GM21825 (cell line): ENCODE data around the gene NLRP10.

ENCODE experiments used
- ATAC-seq: cut with Tn5 transposase; IDR thresholded peaks from one replicate; pipeline ENCODE4 v1.9.1; 2021; ENCODE audit warnings: mild to moderate bottlenecking, moderate library complexity; ENCODE audit not compliant: unreplicated experiment

NLRP10 gene

GRCh38 chr11:7974668-7975067, 9.4 kb upstream of the NLRP10 start:
- ATAC-seq = no peak

GRCh38 chr11:7973011-7973410, 7.8 kb upstream of the NLRP10 start:
- ATAC-seq = no peak

- no peak for ATAC-seq
Observed at GRCh38 chr11:7971846-7972245, 6.6 kb upstream of the NLRP10 start.

- ATAC-seq = no peak
Observed at GRCh38 chr11:7969756-7970646, 4.8 kb upstream of the NLRP10 start.

- ATAC-seq = no peak
Observed at GRCh38 chr11:7968686-7969085, 3.4 kb upstream of the NLRP10 start.

GRCh38 chr11:7967826-7968225, 2.6 kb upstream of the NLRP10 start:
- no peak for ATAC-seq

- no peak for ATAC-seq
Observed at GRCh38 chr11:7967097-7967496, 1.9 kb upstream of the NLRP10 start.

- ATAC-seq = no peak
Observed at GRCh38 chr11:7964873-7965272, 374 bp downstream of the NLRP10 start.

- no peak for ATAC-seq
Observed at GRCh38 chr11:7964261-7964660, 986 bp downstream of the NLRP10 start.

GRCh38 chr11:7955191-7955590, 10.1 kb downstream of the NLRP10 start:
- ATAC-seq = no peak

- no peak for ATAC-seq
Observed at GRCh38 chr11:7949934-7950333, 15.3 kb downstream of the NLRP10 start.

GRCh38 chr11:7944123-7944522, 21.1 kb downstream of the NLRP10 start:
- no peak for ATAC-seq

- ATAC-seq = no peak
Observed at GRCh38 chr11:7941608-7942007, 23.6 kb downstream of the NLRP10 start, which contains the start of gene OR10A3. TSS of gene OR10A3 (minus strand) at chr11:7941708. CDS start at chr11:7939520, 2,188 bp downstream.

GRCh38 chr11:7941146-7941545, 24.1 kb downstream of the NLRP10 start:
- ATAC-seq = no peak

- no peak for ATAC-seq
Observed at GRCh38 chr11:7936615-7937014, 28.6 kb downstream of the NLRP10 start.

GRCh38 chr11:7931168-7931567, 34.1 kb downstream of the NLRP10 start, which contains the start of gene OR10A6:
TSS of gene OR10A6 (minus strand) at chr11:7931268. CDS start at chr11:7928662, 2,606 bp downstream.
- no peak for ATAC-seq

GRCh38 chr11:7927635-7928034, 37.6 kb downstream of the NLRP10 start:
- no peak for ATAC-seq

- ATAC-seq = no peak
Observed at GRCh38 chr11:7924536-7924935, 40.7 kb downstream of the NLRP10 start.

- ATAC-seq = no peak
Observed at GRCh38 chr11:7918141-7918540, 47.1 kb downstream of the NLRP10 start.
